Endothelial cell of umbilical vein (primary cell): ENCODE data around the gene ZNF438. TPM values are rescaled to one million over a fixed set of nuclear protein-coding genes. Genes with fewer than 3 reads are reported as not detected.

Experiments
- BruUV-seq: library from RNA; stranded (reverse); fragments of 400-500 nt; replicated peaks from 2 replicates; lab custom pipeline; 2021; lab: Mats Ljungman, UMichigan
- CTCF ChIA-PET: fragments of 300-600, 350-600 bp; sonication (Branson Sonifier 250); formaldehyde crosslinking; loops from one replicate; lab custom pipeline; 2021; ENCODE audit warnings: antibody characterized with exemption, inconsistent platforms; lab: Charles Lee
- POLR2A ChIA-PET: fragments of 300-600, 350-600 bp; sonication (Branson Sonifier 250); formaldehyde crosslinking; loops from one replicate; lab custom pipeline; 2021; ENCODE audit warnings: antibody characterized with exemption, inconsistent platforms; lab: Charles Lee
- DNase-seq: peaks from one replicate; pipeline ENCODE4 v3.0.0-alpha.2; 2011; ENCODE audit warnings: low read depth, low spot score
- FAIRE-seq: peaks from 2 replicates; lab custom pipeline; 2011; peaks lifted over from hg19 to GRCh38; lab: Jason Lieb, UNC
- H2AFZ ChIP-seq: 2 replicates; pipeline ENCODE4 v1.6.0; 2012; ENCODE audit warnings: low read depth, low read length, control low read depth, inconsistent platforms
- H3K27ac ChIP-seq: 2 replicates; pipeline ENCODE4 v1.5.1; 2011; ENCODE audit warnings: low read depth, mild to moderate bottlenecking, control low read depth, low read length, moderate library complexity; ENCODE audit not compliant: insufficient read depth
- H3K27me3 ChIP-seq, 2 experiments: 2 replicates each; pipeline versions ENCODE4 v1.6.0 to v1.6.1; 2011; ENCODE audit warnings: low read length in 2 of 2, mixed read lengths in 1 of 2; ENCODE audit not compliant: control insufficient read depth in 2 of 2, insufficient read depth in 2 of 2
- H3K36me3 ChIP-seq, 2 experiments: 2 replicates in 1 of 2; 3 replicates in 1 of 2; pipeline ENCODE4 v1.5.1; 2011; ENCODE audit warnings: low read length in 2 of 2, mild to moderate bottlenecking in 1 of 2, moderate library complexity in 1 of 2; ENCODE audit not compliant: control insufficient read depth in 2 of 2, insufficient read depth in 2 of 2; ENCODE audit errors: extremely low read depth in 1 of 2
- H3K4me1 ChIP-seq: 3 replicates; pipeline ENCODE4 v1.5.1; 2011; ENCODE audit warnings: mild to moderate bottlenecking, low read length; ENCODE audit not compliant: control insufficient read depth, insufficient read depth; ENCODE audit errors: extremely low read depth
- H3K4me2 ChIP-seq: 2 replicates; pipeline ENCODE4 v1.6.1; 2011; ENCODE audit warnings: low read length, control low read depth, mixed read lengths; ENCODE audit not compliant: insufficient read depth
- H3K4me3 ChIP-seq, 3 experiments: fragments of 200-600 bp in 1 of 3; sonication (generic), shearing (Covaris generic) in 1 of 3; replicated peaks in 1 of 3; 2 replicates each; pipeline ENCODE4 v1.5.1; 2011 to 2016; ENCODE audit warnings: control low read depth in 3 of 3, low read length in 3 of 3, mild to moderate bottlenecking in 2 of 3, inconsistent platforms in 1 of 3, low read depth in 1 of 3, moderate library complexity in 1 of 3; ENCODE audit not compliant: insufficient read depth in 1 of 3
- H3K79me2 ChIP-seq: 2 replicates; pipeline ENCODE4 v1.6.0; 2012; ENCODE audit warnings: low read length, inconsistent platforms; ENCODE audit not compliant: control insufficient read depth, insufficient read depth
- H3K9ac ChIP-seq: replicated peaks from 2 replicates; pipeline ENCODE3; 2011; ENCODE audit warnings: low read length, control low read depth; ENCODE audit not compliant: insufficient read depth; ENCODE audit errors: extremely low read depth
- H3K9me1 ChIP-seq: replicated peaks from 3 replicates; pipeline ENCODE4 v1.6.0; 2011; ENCODE audit warnings: mild to moderate bottlenecking, low read length; ENCODE audit not compliant: control insufficient read depth, insufficient read depth; ENCODE audit errors: extremely low read depth
- H3K9me3 ChIP-seq: replicated peaks from 2 replicates; pipeline ENCODE4 v1.5.1; 2012; ENCODE audit warnings: low read length, inconsistent platforms; ENCODE audit not compliant: control insufficient read depth, insufficient read depth
- H4K20me1 ChIP-seq: replicated peaks from 2 replicates; pipeline ENCODE3; 2011; ENCODE audit warnings: mild to moderate bottlenecking, low read length; ENCODE audit not compliant: control insufficient read depth, insufficient read depth; ENCODE audit errors: extremely low read depth
- EZH2 ChIP-seq: IDR thresholded peaks from 2 replicates; pipeline ENCODE4 v1.6.1; 2012; ENCODE audit warnings: borderline replicate concordance, low read depth, mild to moderate bottlenecking, moderate library complexity, low read length, inconsistent platforms; ENCODE audit not compliant: severe bottlenecking
- FOS ChIP-seq: IDR thresholded peaks from 2 replicates; pipeline ENCODE4 v1.6.1; 2011; ENCODE audit warnings: mild to moderate bottlenecking, low read length, moderate library complexity, borderline replicate concordance; ENCODE audit not compliant: insufficient read depth
- GATA2 ChIP-seq: IDR thresholded peaks from 2 replicates; pipeline ENCODE4 v1.7.0; 2011; ENCODE audit warnings: low read depth, mild to moderate bottlenecking, moderate library complexity, mixed read lengths, low read length; ENCODE audit not compliant: insufficient read length, insufficient read depth
- JUN ChIP-seq: IDR thresholded peaks from 2 replicates; pipeline ENCODE4 v1.6.1; 2011; ENCODE audit warnings: borderline replicate concordance, low read depth; ENCODE audit not compliant: insufficient read length, insufficient read depth
- MYC ChIP-seq: IDR thresholded peaks from one replicate; pipeline ENCODE4 v1.6.1; 2011; ENCODE audit warnings: mild to moderate bottlenecking, low read depth, low read length
- POLR2AphosphoS5 ChIP-seq: IDR thresholded peaks from 2 replicates; pipeline ENCODE4 v1.6.1; 2012; ENCODE audit warnings: low read depth, mild to moderate bottlenecking, control low read depth, low read length, moderate library complexity; ENCODE audit not compliant: insufficient read depth
- dilution Hi-C: fragments of 300-500 bp; cut with MboI; formaldehyde crosslinking; loops from one replicate; pipeline ENCODE4 v1.15.0; 2019; ENCODE audit warnings: low sequenced_read_pairs; ENCODE audit not compliant: extremely low pct_ligation_motif_present
- intact Hi-C: fragments of 100-400 bp; cut with micrococcal nuclease; formaldehyde crosslinking; loops from one replicate; pipeline ENCODE4 v1.10.0; 2022
- polyA plus RNA-seq, 4 experiments: library from polyadenylated mRNA; depleted of rRNA in 3 of 4; stranded (reverse) in 3 of 4; unstranded in 1 of 4; fragments of >200 nt; gene quantifications; 2 replicates each; pipeline versions ENCODE4 v1.2.1 to v1.2.3, GENCODE V29; 2011 to 2012; ENCODE audit warnings: missing spikeins in 1 of 4
- total RNA-seq: library from RNA; stranded (reverse); gene quantifications from 2 replicates; pipeline ENCODE4 v1.2.3, GENCODE V29; 2021
- TF ChIP-seq, protein P1 (sequence below), 2 donors: IDR thresholded peaks; 1 replicate in 1 of 2; 2 replicates in 1 of 2; pipeline ENCODE4 v1.5.1; 2011; ENCODE audit warnings: low read length in 2 of 2, mild to moderate bottlenecking in 2 of 2, moderate library complexity in 2 of 2, control low read depth in 1 of 2, inconsistent platforms in 1 of 2, low read depth in 1 of 2; ENCODE audit not compliant: insufficient read depth in 1 of 2; ENCODE audit errors: extremely low read depth in 1 of 2
- TF ChIP-seq, protein P2 (sequence below): IDR thresholded peaks from 2 replicates; pipeline ENCODE4 v1.6.1; 2011; ENCODE audit not compliant: insufficient read depth, insufficient read length

ZNF438 gene
- total and polyA plus RNA-seq, 2 donors (not counting 3 experiments of a cell fraction or from before 2014, with no cell fraction given) = 7.2 to 15.1 TPM

GRCh38 chr10:30894221-30894620 lies 137.4 kb downstream of the ZNF438 start:
- POLR2A ChIA-PET = no interaction called here

DNA sequence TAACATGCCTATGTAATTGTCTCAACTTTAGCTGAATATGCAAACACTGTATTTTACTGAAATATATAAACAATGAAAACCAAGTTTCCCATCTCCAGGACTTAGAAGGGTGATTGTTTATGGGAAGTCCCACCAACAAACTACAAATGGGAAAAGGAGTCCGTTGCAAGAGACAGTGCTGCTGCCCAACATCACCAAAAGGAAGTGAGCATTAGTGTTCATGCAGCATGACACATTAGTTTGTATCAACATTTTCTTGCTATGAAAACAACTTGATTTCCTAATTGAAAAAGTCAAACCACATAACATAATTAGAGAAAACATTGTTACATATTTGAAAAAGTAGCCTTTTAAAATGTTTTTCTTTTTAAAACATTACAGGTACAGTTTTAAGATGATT lies 138.5 kb downstream of the ZNF438 start:
- H3K36me3 ChIP-seq = no peaks in the 10 kb centered on the region
- H3K27me3 ChIP-seq = no peaks in the 10 kb centered on the region
- peaks cover 15% of the 10 kb centered on the region for H3K4me1 ChIP-seq
- H2AFZ ChIP-seq = no peak overlapping the region
- no peaks in the 10 kb centered on the region for H4K20me1 ChIP-seq
- peak overlapping the region; percentile 7 for H3K4me2 ChIP-seq
- peaks cover 2% of the 10 kb centered on the region for H3K9me1 ChIP-seq
- DNase-seq (peak; percentile 64), FAIRE-seq (peak; percentile 82)
- TF ChIP-seq, protein P1, sequence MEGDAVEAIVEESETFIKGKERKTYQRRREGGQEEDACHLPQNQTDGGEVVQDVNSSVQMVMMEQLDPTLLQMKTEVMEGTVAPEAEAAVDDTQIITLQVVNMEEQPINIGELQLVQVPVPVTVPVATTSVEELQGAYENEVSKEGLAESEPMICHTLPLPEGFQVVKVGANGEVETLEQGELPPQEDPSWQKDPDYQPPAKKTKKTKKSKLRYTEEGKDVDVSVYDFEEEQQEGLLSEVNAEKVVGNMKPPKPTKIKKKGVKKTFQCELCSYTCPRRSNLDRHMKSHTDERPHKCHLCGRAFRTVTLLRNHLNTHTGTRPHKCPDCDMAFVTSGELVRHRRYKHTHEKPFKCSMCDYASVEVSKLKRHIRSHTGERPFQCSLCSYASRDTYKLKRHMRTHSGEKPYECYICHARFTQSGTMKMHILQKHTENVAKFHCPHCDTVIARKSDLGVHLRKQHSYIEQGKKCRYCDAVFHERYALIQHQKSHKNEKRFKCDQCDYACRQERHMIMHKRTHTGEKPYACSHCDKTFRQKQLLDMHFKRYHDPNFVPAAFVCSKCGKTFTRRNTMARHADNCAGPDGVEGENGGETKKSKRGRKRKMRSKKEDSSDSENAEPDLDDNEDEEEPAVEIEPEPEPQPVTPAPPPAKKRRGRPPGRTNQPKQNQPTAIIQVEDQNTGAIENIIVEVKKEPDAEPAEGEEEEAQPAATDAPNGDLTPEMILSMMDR (IDR thresholded peaks at IDR 0.05; ENCODE audit: extremely low read depth in 1 of 2, insufficient read depth in 1 of 2, low read depth in 1 of 2, low read length in 2 of 2) = no peak
- TF ChIP-seq JUN (no peak), MYC (no peak), POLR2AphosphoS5 (peak; percentile 30), FOS (peak; percentile 66), EZH2 (no peak)
- TF ChIP-seq, protein P2, sequence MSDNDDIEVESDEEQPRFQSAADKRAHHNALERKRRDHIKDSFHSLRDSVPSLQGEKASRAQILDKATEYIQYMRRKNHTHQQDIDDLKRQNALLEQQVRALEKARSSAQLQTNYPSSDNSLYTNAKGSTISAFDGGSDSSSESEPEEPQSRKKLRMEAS = no peak
- intact Hi-C loops = no loop called here
- H3K27ac ChIP-seq = no peak overlapping the region
- H3K9me3 ChIP-seq = no peaks in the 10 kb centered on the region
- H3K4me3 ChIP-seq = no peak overlapping the region
- dilution Hi-C loops = no loop called here
- BruUV-seq = no TSS peak
- no peaks in the 10 kb centered on the region for H3K79me2 ChIP-seq
- CTCF ChIA-PET = interaction anchor here (1.1 kb wide), 1 partner anchor 109 kb away, joined by 3 read pairs; no protein-coding TSS in a partner anchor
- POLR2A ChIA-PET = no interaction called here
- no peak overlapping the region for H3K9ac ChIP-seq

More at GRCh38 chr10:30894221-30894620, 137.4 kb downstream of the ZNF438 start:
- FAIRE-seq (no peak), DNase-seq (no peak)
- Histone ChIP-seq H3K79me2 (no peaks in the 10 kb centered on the region), H3K27me3 (no peaks in the 10 kb centered on the region), H3K36me3 (no peaks in the 10 kb centered on the region), H3K4me1 (peaks cover 15% of the 10 kb centered on the region), H3K9me1 (peaks cover 2% of the 10 kb centered on the region), H4K20me1 (no peaks in the 10 kb centered on the region), H3K9ac (no peak overlapping the region), H2AFZ (no peak overlapping the region), H3K4me2 (no peak overlapping the region), H3K27ac (no peak overlapping the region), H3K9me3 (no peaks in the 10 kb centered on the region), H3K4me3 (no peak overlapping the region)
- BruUV-seq = no TSS peak
- dilution Hi-C loops = no loop called here
- intact Hi-C loops = no loop called here
- TF ChIP-seq FOS (no peak), MYC (no peak), JUN (no peak), POLR2AphosphoS5 (no peak), GATA2 (no peak)
- TF ChIP-seq, protein P2 = no peak
- CTCF ChIA-PET = interaction anchor here (1.1 kb wide), 1 partner anchor 110 kb away, joined by 3 read pairs; no protein-coding TSS in a partner anchor
